ENCODE results near the gene NEURL2. TPM values are rescaled to one million over a fixed set of nuclear protein-coding genes. Genes with fewer than 3 reads are reported as not detected.
A peak's percentile ranks its signal among the peaks of the same experiment; 100 is the strongest.
"Not testable (repeated sequence)": the region's sequence is repeated elsewhere in the genome, so short reads cannot be mapped to it uniquely, and the experiment has no call there.

The NEURL2 gene
- total RNA-seq, 4 donors from 2014 or later: 4.1 to 6.5 (median 5.5) TPM

GRCh38 chr20:45933266-45934045 is 42.4 kb upstream of the NEURL2 start:
- intact Hi-C loops (cut with DNase I): no loop called here
- WGBS, 2 donors: 3 to 27% methylated on average over 10 to 12 of the region's 22 CpGs
- H3K4me1 ChIP-seq: peaks cover 12 to 41% (median 16%) of the 10 kb centered on the region in 3 donors

GRCh38 chr20:45931680-45932079 is 40.7 kb upstream of the NEURL2 start:
- WGBS, 2 donors: 94 to 95% methylated on average over 13 to 17 of the region's 17 CpGs
- DNase-seq; H3K4me3 ChIP-seq; H3K27me3 ChIP-seq; intact Hi-C loops (cut with DNase I); H3K27ac ChIP-seq; H3K9me3 ChIP-seq; H3K36me3 ChIP-seq: not testable (repeated sequence)
- peaks cover 8 to 27% (median 14%) of the 10 kb centered on the region in 3 donors for H3K4me1 ChIP-seq

More at GRCh38 chr20:45933266-45934045, 42.4 kb upstream of the NEURL2 start:
- no peak for DNase-seq
- Histone ChIP-seq H3K9me3 (no peaks in the 10 kb centered on the region), H3K36me3 (peaks cover 7 to 26% (median 12%) of the 10 kb centered on the region in 3 donors), H3K27me3 (no peaks in the 10 kb centered on the region), H3K27ac (peak overlapping the region; percentile 100), H3K4me3 (peak overlapping the region; percentile 91 to 99 (median 97))
- TF ChIP-seq CTCF (IDR thresholded peaks at IDR 0.05) (peak in 4 of 6 experiments; percentile 29 to 39 (median 37)), POLR2A (IDR thresholded peaks at IDR 0.05) (peak in 1 of 4 donors; percentile 37)

- H3K27me3 ChIP-seq: no peaks in the 10 kb centered on the region
- WGBS, 2 donors: 65 to 81% methylated on average over 11 to 13 of the region's 14 CpGs
- H3K27ac ChIP-seq: no peak overlapping the region
- H3K36me3 ChIP-seq: peaks cover 0 to under 1% (median 0%) of the 10 kb centered on the region in 3 donors
- H3K9me3 ChIP-seq: no peaks in the 10 kb centered on the region
- intact Hi-C loops (cut with DNase I): no loop called here
- no peak overlapping the region for H3K4me3 ChIP-seq
- peaks cover 8 to 31% (median 17%) of the 10 kb centered on the region in 3 donors for H3K4me1 ChIP-seq
- no peak for DNase-seq
- TF ChIP-seq POLR2A (IDR thresholded peaks at IDR 0.05) (no peak), CTCF (IDR thresholded peaks at IDR 0.05) (no peak)
These were observed 36.3 kb upstream of the NEURL2 start for GRCh38 chr20:45927071-45927878.

- intact Hi-C loops (cut with DNase I): no loop called here
- no peak for DNase-seq
- 100% methylated on average over 1 of the region's 2 CpGs; no CpG with 5 or more reads in 1 of the 2 donors for WGBS, 2 donors
These were observed 35.7 kb upstream of the NEURL2 start for GRCh38 chr20:45926731-45927070.

More at GRCh38 chr20:45926731-45927070, 35.7 kb upstream of the NEURL2 start:
- peaks cover 9 to 37% (median 18%) of the 10 kb centered on the region in 3 donors for H3K4me1 ChIP-seq
- no peaks in the 10 kb centered on the region for H3K27me3 ChIP-seq
- TF ChIP-seq CTCF (IDR thresholded peaks at IDR 0.05): no peak
- no peak for TF ChIP-seq POLR2A (IDR thresholded peaks at IDR 0.05)
- H3K27ac ChIP-seq: no peak overlapping the region
- H3K36me3 ChIP-seq: no peaks in the 10 kb centered on the region
- no peaks in the 10 kb centered on the region for H3K9me3 ChIP-seq
- no peak overlapping the region for H3K4me3 ChIP-seq

All from esophagus squamous epithelium (tissue), 5 donors.